ENCODE measurements around the gene ADD2.

Gene ADD2

GRCh38 chr2:70702711-70703395 is 65.1 kb downstream of the ADD2 start:
- DNase-seq (ENCODE audit: low read depth): no peak

GRCh38 chr2:70698847-70699246 is 69.2 kb downstream of the ADD2 start:
- DNase-seq (ENCODE audit: low read depth): no peak

- DNase-seq (ENCODE audit: low read depth): no peak
These were observed 70.2 kb downstream of the ADD2 start for GRCh38 chr2:70697603-70698383.

GRCh38 chr2:70696142-70696541 is 71.9 kb downstream of the ADD2 start:
- no peak for DNase-seq (ENCODE audit: low read depth)

GRCh38 chr2:70692256-70692655 is 75.7 kb downstream of the ADD2 start:
- DNase-seq (ENCODE audit: low read depth): no peak

- no peak for DNase-seq (ENCODE audit: low read depth)
These were observed 76.4 kb downstream of the ADD2 start for GRCh38 chr2:70691497-70692140.

- no peak for DNase-seq (ENCODE audit: low read depth)
These were observed 77.2 kb downstream of the ADD2 start for GRCh38 chr2:70690846-70691245.

- no peak for DNase-seq (ENCODE audit: low read depth)
These were observed 79.6 kb downstream of the ADD2 start for GRCh38 chr2:70688427-70688826.

- no peak for DNase-seq (ENCODE audit: low read depth)
These were observed 80.6 kb downstream of the ADD2 start for GRCh38 chr2:70687461-70687795.

GRCh38 chr2:70686577-70687460 is 81.2 kb downstream of the ADD2 start:
- DNase-seq (ENCODE audit: low read depth): peak; percentile 1

GRCh38 chr2:70685771-70686171 is 82.2 kb downstream of the ADD2 start:
- DNase-seq (ENCODE audit: low read depth): no peak

- no peak for DNase-seq (ENCODE audit: low read depth)
These were observed 83.0 kb downstream of the ADD2 start for GRCh38 chr2:70684846-70685622.

GRCh38 chr2:70683455-70683854 is 84.5 kb downstream of the ADD2 start:
- DNase-seq (ENCODE audit: low read depth): no peak

- DNase-seq (ENCODE audit: low read depth): no peak
These were observed 87.3 kb downstream of the ADD2 start for GRCh38 chr2:70680735-70681134.

- DNase-seq (ENCODE audit: low read depth): no peak
These were observed 88.7 kb downstream of the ADD2 start for GRCh38 chr2:70679259-70679658.

GRCh38 chr2:70678576-70679143 is 89.3 kb downstream of the ADD2 start:
- DNase-seq (ENCODE audit: low read depth): no peak

- no peak for DNase-seq (ENCODE audit: low read depth)
These were observed 91.5 kb downstream of the ADD2 start for GRCh38 chr2:70676301-70677035.

- DNase-seq (ENCODE audit: low read depth): no peak
These were observed 92.1 kb downstream of the ADD2 start for GRCh38 chr2:70675862-70676261.

GRCh38 chr2:70674636-70675430 is 93.2 kb downstream of the ADD2 start:
- DNase-seq (ENCODE audit: low read depth): no peak
